ENCODE results near the gene POMZP3.
A peak's percentile ranks its signal among the peaks of the same experiment; 100 is the strongest.
"Not testable (repeated sequence)": the region's sequence is repeated elsewhere in the genome, so short reads cannot be mapped to it uniquely, and the experiment has no call there.

The POMZP3 gene

DNA sequence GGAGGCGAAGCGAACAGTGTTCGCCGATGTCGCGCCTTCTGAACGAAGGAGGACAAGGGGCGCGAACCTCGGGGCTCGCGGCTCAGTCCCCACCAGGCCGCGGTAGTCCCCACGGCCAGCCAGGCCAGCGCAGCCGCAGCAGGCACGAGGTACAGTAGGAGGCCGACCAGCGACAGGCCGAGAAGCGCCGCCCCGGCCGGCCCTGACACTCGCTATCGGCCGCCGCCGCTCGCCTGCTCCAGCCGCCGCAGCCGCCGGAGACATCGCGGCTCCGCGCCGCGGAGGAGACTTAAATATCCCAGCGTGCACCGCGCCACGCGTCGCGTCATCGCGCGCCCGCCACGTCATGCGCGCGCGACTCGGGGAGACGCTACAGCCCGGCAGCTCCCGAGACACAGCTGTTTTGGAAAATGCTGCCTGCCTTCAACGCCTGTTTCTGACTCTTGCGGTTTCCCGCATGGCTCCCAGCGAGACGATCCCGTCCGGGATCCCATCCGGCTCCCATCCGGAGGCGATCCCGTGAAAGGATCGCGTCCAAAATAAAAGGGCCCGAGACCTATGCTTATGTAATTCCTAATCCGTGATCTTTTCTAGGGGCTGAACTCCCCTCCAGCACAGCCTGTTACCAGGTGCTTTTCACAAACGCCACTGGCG, at the start of gene POMZP3:
Gene POMZP3 (minus strand): TSS at position 291 of the 654 bp plus-strand sequence. CDS start 1,215 bp downstream, outside the sequence.
- H3K27ac ChIP-seq, result peak within 1 kb of the TSS; percentile 48

GRCh38 chr7:76675783-76676182, 48.7 kb upstream of the POMZP3 start:
- H3K27ac ChIP-seq, result not testable (repeated sequence)

GRCh38 chr7:76673346-76673745, 46.3 kb upstream of the POMZP3 start:
- H3K27ac ChIP-seq, result not testable (repeated sequence)

DNA sequence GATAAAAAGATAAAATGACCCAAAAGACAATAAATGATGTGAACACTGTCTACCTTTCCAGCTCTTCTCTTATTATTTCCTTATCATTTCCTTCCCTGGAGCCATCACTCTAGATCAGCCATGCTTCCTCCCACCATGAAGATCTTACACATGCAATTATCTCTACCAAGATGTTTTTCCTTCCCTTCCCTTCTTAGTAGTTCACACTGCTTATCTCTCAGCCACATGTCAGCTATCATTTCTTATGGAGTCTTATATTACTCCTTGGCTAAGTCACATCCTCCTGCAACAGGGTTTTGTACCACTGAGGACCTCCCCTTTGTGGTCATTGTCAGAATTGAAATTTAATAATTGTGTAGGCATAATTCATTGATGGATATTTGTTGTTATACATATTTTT, 32.1 kb upstream of the POMZP3 start:
- not testable (repeated sequence) for H3K27ac ChIP-seq

DNA sequence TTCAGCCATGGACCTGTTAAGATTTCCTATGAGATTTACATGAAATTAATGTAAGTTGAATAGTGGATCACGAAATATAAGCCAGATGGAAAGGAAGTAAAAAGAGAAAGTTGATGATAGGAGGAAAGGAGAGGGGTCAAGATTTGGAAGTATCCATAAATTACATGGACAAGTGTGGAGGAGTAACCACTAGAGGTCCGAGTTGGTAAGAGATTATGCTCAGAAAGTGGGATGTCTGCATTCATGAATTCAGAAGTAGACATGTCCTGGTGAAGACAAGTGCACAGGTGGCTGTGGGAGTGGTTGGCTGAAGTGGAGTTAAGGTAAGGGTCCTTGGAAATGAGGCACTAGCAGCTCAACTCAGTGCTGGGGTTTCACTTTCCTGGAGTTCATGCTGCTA, 29.3 kb upstream of the POMZP3 start:
- H3K27ac ChIP-seq, result not testable (repeated sequence)
- TF ChIP-seq, protein P1, sequence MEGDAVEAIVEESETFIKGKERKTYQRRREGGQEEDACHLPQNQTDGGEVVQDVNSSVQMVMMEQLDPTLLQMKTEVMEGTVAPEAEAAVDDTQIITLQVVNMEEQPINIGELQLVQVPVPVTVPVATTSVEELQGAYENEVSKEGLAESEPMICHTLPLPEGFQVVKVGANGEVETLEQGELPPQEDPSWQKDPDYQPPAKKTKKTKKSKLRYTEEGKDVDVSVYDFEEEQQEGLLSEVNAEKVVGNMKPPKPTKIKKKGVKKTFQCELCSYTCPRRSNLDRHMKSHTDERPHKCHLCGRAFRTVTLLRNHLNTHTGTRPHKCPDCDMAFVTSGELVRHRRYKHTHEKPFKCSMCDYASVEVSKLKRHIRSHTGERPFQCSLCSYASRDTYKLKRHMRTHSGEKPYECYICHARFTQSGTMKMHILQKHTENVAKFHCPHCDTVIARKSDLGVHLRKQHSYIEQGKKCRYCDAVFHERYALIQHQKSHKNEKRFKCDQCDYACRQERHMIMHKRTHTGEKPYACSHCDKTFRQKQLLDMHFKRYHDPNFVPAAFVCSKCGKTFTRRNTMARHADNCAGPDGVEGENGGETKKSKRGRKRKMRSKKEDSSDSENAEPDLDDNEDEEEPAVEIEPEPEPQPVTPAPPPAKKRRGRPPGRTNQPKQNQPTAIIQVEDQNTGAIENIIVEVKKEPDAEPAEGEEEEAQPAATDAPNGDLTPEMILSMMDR (conservative IDR thresholded peaks at IDR 0.05), result 0 out of 2 replicates have a peak, but pooled peaks have one; percentile 11

- H3K27ac ChIP-seq, result not testable (repeated sequence)
Measured at GRCh38 chr7:76642620-76643019, 15.5 kb upstream of the POMZP3 start.

GRCh38 chr7:76637061-76637691, 10.1 kb upstream of the POMZP3 start:
- H3K27ac ChIP-seq, result not testable (repeated sequence)
- TF ChIP-seq, protein P1 (conservative IDR thresholded peaks at IDR 0.05), result peak; percentile 25; the same call in 1 of the 2 replicates

DNA sequence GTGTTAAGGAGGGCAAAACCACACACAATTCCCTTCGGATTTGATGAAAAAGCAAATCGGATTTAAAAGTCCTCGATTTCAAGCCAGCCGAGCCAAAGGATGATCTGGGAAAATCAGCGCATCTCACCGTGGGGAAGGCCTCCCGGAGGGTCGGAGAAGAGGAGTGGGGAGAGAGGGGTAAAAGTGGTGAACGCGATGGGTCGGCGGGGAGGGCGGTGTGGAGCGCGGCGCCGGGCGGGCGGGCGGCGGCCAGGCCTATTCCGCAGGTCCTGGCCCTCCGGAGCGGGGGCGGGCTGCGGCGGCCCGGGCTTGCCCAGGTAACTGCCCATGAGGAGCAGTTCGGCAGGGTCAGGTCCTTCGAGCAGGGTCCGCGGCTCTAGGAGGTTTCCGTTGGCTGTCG, 498 bp downstream of the POMZP3 start:
- H3K27ac ChIP-seq, result peak overlapping the region; percentile 48

DNA sequence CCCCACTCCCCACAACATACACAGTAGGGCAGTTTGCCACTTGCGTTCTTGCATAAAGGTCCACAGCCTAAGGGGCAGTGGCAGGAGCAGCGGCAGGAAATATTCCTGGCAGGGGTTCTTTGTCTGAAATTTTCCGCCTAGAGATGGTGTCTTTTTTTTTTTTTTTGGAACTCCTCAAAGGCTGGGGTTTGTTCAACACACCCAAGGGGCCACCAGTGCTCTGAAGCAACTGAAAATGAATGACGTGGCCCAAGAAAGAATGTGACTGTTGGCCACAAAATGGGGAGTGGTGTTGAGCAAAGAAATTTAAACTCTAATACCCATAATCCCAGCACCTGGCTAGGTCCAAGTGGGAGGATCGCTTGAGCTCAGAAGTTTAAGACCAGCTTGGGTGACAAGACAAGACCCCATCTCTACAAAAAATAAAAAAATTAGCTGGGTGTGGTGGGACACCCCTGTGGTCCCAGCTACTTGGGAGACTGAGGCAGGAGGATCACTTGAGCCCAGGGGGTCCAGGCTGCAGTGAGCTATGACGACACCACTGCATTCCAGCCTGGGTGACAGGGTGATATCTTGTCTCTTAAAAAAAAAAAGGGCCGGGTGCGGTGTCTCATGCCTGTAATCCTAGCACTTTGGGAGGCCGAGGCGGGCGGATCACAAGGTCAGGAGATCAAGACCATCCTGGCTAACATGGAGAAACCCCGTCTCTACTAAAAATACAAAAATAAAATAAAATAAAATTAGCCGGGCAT, 7.5 kb downstream of the POMZP3 start:
- H3K27ac ChIP-seq, result not testable (repeated sequence)

- not testable (repeated sequence) for H3K27ac ChIP-seq
Measured at GRCh38 chr7:76613783-76614182, 13.3 kb downstream of the POMZP3 start.

DNA sequence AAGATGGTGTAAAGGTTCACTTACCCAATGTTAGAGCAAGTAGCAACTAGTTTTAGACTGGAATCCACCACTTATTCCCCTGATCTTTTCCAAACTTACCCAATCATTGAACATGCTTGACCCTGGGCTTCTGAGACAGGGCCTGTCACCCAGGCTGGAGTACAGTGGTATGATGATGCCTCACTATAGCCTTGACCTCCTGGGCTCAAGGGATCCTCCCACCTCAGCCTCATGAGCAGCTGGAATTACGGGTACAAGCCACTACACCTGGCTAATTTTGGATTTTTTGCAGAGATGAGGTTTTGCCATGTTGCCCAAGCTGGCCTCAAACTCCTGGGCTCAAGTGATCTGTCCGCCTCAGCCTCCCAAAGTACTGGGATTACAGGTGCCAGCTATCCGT, 14.8 kb downstream of the POMZP3 start:
- not testable (repeated sequence) for H3K27ac ChIP-seq

DNA sequence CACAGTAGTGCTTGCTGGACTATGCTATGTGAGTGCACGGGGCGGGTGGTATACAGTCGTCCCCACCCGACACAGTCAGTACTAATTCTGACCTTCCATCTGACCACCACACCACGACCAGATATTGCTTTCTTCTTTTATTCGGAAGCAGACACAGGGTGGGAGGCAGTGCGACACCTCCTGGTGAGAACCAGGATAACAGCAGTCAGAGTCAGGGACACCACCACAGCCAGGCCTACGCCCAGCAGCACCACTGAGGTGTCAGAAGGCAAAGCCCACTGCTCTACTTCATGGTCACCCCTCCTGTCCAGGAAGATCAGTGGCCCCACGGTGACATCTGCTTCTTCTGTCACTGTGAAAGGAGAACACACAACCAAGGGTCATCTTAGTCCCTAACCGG, 17.2 kb downstream of the POMZP3 start:
- H3K27ac ChIP-seq, result not testable (repeated sequence)

- H3K27ac ChIP-seq, result not testable (repeated sequence)
Measured at GRCh38 chr7:76608469-76608868, 18.6 kb downstream of the POMZP3 start.

DNA sequence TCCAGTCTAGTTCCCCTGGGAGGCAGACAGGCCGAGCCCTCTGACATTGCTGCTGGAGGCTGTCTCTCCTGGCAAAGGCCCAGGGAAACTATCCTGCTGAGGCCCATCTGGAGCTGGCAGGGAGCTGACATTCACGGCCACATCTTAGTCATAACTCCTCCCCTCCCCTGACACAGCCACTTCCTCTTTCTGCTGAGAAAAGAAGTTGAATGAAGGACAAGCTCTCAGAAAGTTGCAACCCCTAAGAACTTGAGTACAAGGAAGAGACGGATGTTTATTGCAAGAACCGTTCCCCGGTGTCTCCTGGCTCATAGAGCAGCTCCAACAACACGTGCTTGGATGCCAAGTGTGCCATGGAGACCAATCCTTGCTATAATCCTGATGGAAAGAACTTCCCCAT, 21.1 kb downstream of the POMZP3 start:
- not testable (repeated sequence) for H3K27ac ChIP-seq

- H3K27ac ChIP-seq, result not testable (repeated sequence)
Measured at GRCh38 chr7:76600650-76601049, 26.4 kb downstream of the POMZP3 start.

GRCh38 chr7:76600116-76600482, 27.0 kb downstream of the POMZP3 start:
- H3K27ac ChIP-seq, result not testable (repeated sequence)

DNA sequence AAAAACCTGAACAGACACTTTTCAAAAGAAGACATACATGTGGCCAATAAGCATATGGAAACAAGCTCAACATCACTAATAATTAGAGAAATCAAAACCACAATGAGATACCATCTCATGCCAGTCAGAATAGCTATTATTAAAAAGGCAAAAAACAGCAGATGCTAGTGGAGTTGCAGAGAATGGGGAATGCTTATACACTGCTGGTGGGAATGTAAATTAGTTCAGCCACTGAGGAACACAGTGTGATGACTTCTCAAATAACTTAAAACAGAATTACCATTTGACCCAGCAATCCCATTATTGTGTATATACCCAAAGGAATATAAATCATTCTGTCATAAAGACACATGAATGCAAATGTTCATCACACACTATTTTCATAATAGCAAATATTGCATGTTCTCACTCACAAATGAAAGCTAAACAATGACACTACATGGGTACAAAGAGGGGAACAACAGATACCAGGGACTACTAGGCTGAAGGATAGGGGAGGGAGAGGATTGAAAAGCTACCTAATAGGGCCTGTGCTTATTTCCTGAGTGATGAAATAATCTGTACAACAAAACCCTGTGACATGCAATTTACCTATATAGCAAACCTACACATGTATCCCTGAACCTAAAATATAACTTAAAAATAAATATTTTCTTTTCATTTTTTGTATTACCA, 28.4 kb downstream of the POMZP3 start:
- not testable (repeated sequence) for H3K27ac ChIP-seq

DNA sequence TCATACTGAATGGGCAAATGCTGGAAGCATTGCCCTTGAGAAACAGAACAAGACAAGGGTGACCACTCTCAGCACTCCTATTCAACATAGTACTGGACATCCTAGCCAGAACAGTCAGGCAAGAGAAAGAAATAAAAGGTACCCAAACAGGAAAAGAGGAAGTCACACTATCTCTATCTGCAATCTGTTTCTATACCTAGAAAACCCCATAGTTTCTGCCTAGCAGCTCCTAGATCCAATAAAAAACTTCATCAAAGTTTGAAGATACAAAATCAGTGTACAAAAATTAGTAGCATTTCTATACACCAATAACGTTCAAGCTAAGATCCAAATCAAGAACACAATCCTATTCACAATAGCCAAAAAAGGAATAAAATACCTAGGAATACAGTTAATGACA, 29.8 kb downstream of the POMZP3 start:
- not testable (repeated sequence) for H3K27ac ChIP-seq

- not testable (repeated sequence) for H3K27ac ChIP-seq
Measured at GRCh38 chr7:76592694-76593093, 34.4 kb downstream of the POMZP3 start.

All from VCaP (cell line).